ENCODE data around the gene MUSK.

The MUSK gene

DNA sequence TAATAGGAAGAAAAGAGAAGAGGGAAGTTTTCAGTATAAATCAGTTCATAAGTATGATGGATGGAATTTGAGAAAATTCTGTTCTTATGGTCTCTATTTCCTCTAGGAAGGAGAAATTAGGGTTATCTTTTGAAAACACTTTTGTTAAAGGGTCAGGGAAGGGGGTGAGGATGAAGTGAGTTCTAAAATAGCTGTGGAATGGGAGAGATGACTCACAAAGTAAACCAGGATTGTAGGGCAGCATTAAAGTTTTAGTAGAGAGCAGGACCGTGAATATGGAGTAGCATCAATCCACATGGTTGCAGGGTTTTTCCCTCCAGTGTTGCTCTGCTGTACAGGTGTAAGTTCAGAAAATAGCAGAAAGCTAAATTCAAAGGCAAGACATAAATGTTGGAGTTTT is 32.4 kb downstream of the MUSK start:
- DNase-seq: no peak

DNA sequence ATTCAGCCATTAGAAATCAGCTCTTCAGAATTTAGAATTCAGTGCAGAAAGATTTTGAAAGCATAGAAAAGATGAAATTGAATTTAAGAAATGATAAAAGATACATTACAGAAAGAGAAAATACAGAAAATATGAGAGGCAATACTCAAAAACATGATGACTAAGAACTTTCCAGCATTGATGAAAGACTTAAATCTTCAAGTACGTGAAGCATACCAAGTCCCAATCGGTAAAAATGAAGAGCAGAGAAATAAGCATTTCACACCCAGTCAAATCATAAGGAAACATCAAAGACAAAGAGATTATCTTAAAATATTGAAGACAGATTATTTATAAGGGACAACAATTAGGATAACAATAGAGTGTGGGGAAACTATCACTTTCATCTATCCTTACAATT is 35.1 kb downstream of the MUSK start:
- no peak for DNase-seq

DNA sequence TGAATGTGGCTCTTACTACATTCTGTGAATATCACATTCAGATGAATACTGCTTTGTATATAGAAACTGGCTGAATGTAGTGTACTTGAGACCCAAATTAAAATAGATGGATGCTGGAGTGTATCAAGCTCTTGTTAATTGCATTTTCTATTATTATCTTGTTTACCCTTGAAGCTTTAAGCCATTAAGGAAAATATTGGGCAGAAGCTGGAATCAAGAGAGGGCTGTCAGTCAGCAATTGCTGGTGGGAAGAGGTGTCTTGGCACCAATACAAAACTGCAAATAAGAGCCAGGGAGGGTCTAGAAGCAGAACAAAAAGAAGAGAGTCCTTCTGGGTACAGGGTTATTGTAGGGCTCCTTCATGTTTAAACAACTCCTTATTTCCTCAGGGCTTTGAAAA is 38.8 kb downstream of the MUSK start:
- DNase-seq: no peak

DNA sequence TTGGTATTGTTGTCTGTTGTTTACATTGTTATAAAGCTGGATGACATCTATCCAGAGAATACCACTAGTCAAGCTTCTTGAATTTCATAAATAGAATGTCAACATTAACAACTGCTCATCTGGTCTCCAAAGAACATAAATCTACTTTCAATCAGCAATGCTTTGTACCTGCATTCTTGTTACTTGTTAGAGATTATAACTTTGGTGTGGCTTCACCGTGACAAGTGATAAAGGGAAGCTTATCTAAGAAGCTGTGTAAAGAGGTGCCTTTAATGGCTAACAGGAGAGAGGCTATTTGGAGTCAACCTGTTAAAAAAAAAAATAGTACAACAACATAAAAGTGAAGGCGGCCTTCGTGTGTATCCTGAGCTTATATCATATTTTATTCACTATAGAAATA is 41.8 kb downstream of the MUSK start:
- DNase-seq: no peak

DNA sequence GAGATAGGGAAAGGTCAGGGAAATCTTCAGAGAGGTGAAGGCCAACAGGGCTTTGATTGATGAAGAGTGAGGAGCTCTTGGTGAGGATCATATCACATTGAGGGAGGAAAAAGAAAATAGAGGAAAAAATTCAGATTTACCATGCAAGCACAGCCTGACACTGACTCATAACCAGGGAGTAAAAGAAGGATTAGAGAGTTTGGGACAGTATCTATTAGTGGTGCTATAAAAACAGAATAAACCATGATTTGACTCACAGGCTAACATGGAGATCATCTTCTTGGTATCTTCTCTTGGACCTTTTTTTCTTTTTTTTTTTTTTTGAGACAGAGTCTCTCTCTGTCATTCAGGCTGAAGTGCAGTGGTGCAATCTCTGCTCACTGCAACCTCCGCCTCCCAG is 44.4 kb downstream of the MUSK start:
- no peak for DNase-seq

DNA sequence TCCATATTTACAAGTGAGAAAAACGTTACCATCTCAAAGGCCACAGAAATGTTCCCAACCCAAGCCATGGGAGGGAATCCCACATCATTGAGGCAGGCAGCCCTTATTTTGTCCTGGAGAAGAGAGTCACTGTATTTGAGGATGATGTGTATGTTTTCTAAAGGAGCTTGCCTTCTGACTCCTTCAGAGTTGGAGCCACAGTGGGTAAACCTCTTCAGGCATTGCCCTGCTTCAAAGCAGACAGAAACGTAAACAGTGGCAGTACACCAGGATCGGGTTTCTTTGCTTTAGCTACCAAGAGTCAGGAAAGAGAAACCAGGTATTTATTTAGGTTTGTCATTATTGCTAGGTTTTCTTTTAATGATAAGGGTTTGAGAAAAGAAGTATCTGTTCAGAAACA is 45.7 kb downstream of the MUSK start:
- DNase-seq: no peak

DNA sequence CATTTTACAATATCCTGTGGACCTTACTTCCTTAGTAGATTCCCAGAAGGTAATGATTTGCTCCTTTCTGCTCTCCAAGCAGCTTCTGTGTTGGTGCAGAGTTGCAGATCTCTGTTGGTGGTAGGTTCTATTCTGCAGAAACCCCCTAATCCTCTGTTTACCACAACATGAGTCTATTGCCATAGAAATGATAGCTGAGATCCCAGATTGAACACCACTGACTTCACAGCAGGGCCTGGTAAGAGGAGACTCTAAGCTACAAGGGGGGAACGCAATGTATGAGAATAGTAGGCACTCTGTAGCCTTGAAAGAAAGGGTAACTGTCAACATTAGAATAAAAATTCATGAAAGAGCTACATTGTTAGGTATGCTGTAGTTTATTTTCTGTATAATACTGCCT is 59.5 kb downstream of the MUSK start:
- no peak for DNase-seq

DNA sequence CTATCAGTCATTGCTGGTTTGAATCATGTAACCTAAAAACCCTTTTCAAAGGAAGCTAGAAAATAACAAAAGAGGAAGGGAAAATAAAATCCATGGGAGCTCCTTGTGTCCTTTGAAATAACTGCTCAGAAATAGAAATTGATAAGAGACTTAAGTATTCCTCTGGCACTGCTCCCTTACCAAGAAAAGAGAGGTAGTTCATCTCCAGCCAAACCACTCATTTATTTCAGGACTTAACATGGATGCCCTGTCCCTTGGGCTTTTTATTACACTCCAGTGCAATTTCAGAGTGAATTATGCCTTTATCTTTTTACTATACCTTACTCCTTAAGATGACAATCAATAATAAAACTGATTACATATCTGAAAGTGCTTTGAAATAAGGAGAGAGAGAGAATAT is 61.0 kb downstream of the MUSK start:
- no peak for DNase-seq

DNA sequence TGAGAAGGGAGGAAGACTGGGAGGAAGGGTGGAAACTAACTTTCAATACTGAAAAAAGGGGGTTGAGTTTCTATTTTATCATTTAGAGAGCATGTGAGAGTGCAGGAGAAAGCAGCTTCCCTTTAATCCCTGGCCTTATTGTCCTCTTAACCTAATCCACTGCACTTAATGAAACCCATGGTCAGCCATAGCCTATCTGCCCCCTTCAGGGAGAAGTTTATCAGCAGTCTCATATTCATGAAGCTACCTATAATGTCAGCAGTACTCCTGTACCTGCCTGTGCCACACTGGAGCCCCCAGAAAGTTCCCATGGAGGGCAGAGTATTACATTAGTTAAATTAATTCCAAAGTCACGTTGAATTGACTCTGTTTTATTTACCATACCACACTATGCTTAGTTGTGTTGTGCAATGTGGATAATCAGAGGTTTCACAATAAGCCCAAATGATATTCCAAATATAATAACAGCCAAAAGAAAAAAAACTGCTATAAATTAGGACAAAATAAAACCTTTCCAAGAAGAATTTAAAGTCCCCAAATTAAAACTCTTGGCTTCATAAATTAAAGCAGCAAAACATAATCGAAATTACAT is 62.9 kb downstream of the MUSK start:
- no peak for DNase-seq

DNA sequence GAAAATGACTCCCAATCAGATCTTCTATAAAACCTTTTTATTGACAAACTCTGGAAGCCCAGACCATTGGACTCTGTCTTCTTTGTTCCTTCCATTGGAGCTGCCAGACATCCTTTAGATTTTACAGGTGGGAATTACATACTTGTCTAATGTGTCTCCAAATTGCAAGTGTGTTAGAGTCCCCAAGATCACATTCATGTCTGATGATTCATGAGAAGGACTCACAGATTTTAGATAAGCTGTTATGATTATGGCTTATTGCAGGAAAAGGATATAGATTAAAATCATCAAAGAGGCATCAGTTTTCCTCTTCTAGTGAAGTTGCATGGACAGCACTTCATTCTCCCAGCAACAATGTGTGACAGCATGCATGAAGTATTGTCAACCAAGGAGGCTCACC is 70.4 kb downstream of the MUSK start:
- no peak for DNase-seq

DNA sequence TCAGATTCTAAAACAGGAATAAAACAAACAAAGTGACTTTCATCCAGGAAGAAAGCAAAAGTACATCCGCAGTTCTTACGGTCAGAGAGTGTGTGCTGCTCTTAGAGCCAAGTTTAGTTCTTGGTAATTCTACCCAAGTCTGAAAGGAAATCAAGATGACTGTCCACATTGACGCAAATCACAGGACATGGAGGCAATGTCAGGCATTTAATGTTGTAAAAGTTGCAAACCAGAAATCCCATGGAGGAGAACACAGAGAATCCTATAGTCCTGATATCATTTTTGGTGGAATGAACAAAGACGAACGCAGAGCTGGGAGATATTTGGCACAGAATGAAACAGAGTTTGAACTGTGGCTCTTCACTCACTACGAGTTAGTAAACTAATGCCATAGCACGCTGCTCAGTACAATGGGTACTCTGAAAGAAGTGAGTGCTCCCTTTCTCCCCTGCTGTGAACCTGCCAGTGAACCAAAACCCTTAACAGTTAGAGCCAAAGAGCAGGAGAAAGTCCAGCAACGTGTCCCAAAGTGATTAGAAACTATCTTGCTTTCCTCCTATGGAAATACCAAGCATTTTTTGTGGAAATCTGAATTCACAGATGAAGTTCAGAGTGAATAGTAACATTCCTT is 74.3 kb downstream of the MUSK start:
- DNase-seq: no peak

DNA sequence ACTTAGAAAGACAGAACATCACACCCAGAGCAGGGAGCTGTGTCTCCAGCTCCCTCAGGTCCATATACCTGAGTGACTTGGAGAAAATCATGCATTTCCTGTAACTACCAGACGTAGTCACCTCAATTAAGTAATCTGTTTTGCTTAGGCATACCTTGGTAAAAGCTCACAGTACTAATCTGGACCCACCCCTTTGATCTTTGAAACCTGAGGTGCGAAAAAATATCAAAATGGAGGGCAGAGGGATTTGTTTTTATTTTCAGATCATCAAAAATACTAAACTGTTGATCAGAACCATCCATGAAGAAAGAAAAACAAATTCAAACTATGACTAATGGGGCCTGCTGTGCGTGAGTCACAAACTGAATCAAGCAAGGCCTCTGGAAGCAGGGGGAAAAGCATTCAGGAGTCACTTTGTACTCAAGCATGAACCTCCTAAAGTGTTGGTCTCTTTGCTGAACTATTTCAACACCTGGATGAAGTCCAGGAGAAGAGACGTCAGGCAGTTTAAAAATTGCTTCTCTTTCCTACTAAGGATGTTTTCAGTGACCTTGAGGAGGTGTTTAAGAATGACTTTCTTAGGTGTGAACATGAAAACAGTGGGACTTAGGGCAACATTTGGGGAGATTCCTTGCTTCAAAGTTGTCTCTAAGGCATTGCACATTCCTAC is 76.3 kb downstream of the MUSK start:
- DNase-seq: no peak

DNA sequence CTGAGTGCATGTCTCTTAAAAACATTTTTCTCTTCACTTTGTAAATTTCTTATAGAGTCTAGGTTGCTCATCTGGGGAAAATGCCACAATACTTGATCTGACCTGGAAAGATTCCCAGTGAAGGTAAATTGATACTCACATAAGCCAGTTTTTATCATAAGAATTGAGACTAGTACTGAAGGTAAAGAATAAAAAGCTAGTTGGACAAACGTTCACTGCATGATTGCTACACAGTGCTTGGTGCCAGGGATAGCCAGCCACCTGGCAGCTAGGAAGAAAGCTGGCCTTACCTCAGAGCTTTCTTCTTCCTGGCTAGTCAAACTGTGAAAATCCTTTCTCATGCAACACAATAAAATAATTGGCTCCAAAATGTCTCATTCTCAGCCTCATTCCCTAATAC is 77.1 kb downstream of the MUSK start:
- DNase-seq: no peak

DNA sequence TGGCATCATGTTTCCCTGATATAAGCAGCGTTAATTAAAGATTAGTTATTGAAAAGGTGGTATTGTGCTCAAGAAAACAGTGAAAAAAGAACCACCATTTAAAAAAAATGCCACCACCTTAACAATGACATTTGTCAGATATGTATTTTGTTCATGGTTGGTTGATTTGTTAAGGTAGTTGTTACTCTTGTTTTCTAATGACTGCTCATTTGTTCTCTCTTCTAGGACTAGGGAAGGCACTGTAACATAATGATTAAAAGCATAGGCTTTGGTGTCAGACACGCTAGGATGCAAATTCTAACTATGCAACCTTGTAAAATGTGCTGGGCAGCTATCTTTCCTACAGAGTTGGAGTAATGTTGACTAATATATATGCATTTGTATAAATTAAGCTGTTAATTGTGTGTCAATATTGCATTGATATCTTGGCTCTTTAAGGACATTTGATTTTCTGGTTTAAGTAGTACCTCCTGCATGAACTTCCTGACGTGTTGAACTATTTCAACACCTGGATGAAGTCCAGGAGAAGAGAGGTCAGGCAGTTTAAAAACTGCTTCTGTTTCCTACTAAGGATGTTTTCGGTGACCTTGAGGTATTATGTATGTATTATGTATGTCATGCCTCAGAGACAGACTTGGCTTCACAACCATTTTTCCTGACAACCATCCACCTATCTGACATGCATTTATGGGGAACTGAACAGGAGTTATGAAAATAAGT is 77.8 kb downstream of the MUSK start:
- no peak for DNase-seq

DNA sequence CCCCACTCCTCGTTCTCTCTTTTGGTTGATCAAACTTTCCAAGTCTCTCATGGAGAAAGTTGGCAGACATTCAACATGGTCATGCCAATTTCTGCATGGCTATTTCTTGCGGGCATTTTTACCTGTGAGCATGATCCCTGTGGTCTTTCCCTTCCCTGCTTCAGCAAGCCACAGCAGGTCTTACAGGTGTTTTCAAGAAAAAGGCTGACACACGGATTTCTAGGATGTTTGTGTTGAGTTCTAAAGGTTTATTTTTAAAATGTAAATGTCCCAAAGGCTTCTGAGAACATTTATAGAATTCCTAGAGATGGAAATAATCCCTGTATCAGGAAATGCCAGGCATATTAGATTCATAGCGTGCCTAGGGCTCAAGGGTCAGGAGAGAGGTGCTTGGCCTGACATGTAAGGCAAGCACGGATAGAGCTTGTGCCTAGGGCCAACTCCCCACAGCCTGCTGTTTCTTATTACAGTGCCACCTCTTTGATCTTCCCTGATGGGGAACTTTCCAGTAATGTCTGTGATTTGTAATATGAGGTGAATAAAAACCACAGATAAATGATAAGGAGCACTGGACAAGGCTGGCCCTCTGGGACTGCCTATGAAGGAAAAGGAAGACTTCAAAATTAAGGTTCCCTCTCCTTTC is 79.8 kb downstream of the MUSK start:
- no peak for DNase-seq

DNA sequence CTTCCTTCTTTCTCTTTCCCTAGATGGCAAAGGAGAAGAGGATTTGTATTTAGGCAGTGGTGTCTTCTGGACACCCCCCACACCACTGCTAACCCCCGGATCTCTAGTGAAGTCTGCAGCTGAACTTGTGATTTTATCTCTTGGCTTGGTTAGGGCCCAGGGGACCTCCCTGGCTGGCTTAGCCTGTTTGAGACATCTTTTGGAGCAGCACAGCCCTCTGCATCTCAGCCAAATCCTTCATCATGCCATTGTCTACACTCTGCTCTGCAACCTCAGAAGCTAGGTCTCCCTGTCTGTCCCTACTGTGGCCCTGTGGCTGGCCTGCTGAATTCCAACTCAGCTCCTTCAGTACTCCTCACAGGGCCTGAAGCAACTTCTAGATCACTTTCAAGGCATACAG is 81.7 kb downstream of the MUSK start:
- no peak for DNase-seq

DNA sequence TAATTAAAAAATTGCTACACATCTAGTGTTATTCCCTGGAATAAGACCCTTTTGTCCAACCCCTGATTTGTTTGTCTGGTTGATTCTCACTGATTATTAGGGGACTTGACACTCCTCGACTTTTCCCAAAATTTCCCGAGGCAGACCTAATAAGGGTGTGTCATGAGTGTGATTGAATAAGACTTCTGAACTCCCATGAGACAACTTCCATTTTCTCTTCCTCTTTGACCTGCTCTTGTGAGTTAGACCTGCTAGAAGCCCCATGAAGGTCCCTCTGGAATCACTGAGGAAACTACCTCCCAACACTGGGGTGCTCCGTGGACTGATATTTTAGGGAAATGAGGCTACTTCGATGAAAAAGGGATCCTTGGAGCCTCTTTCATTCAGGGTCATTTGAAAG is 83.4 kb downstream of the MUSK start:
- DNase-seq: no peak

DNA sequence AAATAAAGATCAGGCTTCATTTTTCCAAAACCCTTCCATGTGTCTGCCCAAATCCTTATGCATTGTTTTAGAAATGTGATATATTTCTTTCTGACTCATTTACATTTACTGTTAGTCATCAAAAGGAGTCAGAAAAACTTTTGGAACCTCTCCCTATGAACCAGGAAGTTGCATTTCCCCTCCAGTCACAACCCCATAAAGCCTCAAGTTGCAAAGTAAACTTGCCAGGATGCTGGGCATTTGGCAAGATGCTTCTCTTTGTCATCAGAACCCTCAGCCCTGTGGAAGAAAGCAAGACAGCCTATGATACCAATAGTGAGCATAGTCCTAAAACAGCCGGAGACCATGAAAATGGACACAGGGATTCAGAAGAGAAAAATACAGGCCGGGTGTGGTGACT is 84.2 kb downstream of the MUSK start:
- no peak for DNase-seq

DNA sequence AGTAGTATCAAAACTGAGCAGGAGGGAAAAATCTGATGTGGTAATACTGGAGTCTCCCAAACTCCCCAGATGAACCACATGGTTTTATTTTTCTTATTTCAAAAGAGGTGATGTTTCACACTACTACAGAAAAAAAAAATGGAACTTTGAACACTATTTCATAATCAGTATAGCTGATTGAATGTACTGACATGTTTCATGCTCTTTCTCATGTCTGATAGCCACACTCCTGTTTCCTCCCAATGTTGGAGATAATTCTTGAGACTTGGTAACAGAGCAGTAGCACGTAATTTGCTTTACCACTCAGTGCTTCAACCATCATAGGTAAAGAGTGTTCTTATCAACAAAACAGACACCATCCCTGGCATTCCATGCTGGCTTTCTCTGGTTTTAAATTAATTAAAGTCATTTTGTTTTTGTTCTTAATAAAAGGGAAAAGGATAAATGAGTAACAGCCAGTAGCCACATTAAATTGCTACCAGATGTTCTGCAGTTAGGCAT is 85.2 kb downstream of the MUSK start:
- no peak for DNase-seq

DNA sequence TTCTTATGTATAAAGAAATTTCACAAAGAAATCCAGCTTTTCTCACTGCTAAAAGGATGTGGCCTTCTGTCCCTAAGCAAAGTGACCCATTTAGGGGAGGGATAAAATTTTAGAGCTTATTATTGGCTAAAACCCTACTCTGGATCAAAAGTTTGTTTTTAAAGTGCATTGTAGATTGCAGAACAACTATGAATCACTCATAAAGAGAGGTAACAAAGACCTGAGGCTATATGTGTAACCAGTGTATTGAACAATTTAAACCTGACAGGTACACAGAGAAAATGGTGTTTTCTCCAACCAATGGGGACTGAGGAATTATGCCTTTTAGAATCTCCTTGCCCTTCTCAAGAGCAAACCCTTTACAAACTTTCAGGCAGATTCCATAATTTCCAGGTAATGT is 86.6 kb downstream of the MUSK start:
- no peak for DNase-seq

DNA sequence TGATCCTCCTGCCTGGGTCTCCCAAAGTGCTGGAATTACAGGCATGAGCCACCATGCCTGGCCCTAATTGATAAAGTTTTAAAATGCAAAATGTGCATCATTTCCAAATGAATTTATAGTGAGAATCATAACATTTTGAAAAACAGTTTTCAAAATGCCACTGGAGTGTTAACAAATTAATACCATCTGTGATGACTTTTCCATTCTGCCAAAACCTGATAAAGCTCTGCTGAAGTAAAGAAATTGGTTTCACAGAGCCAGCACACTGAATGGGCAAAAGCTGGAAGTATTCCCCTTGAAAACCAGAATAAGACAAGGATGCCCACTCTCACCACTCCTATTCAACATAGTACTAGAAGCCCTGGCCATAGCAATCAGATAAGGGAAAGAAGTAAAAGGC is 89.6 kb downstream of the MUSK start:
- no peak for DNase-seq

DNA sequence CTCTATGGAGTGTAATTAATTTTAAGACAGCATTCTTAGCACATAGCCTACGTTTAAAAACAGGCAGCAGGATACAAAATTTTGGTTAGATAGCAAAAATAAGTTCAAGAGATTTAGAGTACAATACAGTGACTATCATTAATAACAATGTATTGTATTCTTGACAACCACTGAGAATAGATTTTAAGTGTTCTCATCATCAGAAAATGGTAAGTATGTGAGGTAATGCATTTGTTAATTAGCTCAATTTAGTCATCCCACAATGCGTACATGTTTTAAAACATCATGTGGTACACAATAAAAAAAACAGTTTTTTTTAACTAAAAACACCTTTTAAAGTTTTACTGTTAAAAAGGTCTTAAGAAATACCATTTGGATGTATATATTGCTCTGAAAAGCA is 94.2 kb downstream of the MUSK start:
- no peak for DNase-seq

DNA sequence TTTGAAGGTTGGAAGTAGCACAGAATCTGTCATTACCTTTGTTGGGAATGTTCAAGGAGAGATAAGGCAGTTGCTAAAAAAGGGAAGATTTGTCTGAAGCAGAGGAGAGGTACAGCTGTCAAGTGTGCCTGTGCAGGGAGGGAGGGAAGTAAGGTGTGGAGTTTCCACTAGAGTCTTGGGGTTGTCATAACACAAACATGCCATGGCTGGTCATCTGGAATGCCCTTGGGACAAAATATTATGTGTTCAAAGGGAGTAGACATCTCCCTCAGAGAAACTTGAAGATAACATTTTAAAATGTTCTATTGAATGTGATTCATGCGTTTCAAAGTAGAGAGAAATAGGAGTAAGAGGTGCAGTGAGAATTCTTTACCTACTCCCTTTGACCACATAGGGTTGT is 95.0 kb downstream of the MUSK start:
- DNase-seq: no peak

DNA sequence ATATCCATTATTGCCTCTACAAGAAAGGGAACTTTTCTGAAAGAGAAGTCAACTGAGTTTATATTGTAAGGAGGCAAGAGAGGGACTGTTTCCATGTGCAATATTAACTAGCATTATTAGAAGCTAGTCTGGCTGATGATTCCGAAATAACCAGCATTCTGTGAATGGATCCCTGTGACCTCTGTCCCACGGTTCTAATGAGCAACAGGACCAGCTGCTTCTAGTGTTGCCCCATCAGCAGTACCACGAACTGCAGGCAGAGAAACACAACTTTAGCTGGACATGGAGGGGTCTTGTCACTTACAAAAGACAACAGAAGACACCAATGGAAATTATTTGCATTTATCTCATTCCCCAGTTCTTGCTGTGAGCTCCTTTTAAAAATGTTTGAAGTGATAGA is 95.4 kb downstream of the MUSK start:
- DNase-seq: no peak
